GM19238 (cell line): Measurements from ENCODE around the gene SSTR3.
A peak's percentile ranks its signal among the peaks of the same experiment; 100 is the strongest.

Source experiments
- DNase-seq: peaks from one replicate; pipeline ENCODE4 v3.0.0; 2011; ENCODE audit warnings: low spot score; ENCODE audit not compliant: insufficient read length

Gene SSTR3

GRCh38 chr22:37242395-37242918 lies 30.2 kb upstream of the SSTR3 start:
- DNase-seq = peak; percentile 89

GRCh38 chr22:37241351-37242142 lies 29.3 kb upstream of the SSTR3 start:
- no peak for DNase-seq

- no peak for DNase-seq
Measured at GRCh38 chr22:37240941-37241320, 28.7 kb upstream of the SSTR3 start.

- DNase-seq = no peak
Measured at GRCh38 chr22:37240240-37240940, 28.1 kb upstream of the SSTR3 start.

GRCh38 chr22:37239336-37240239 lies 27.3 kb upstream of the SSTR3 start:
- no peak for DNase-seq

GRCh38 chr22:37237371-37238268 lies 25.3 kb upstream of the SSTR3 start:
- no peak for DNase-seq

GRCh38 chr22:37235897-37236607 lies 23.8 kb upstream of the SSTR3 start:
- no peak for DNase-seq

GRCh38 chr22:37234736-37235711 lies 22.7 kb upstream of the SSTR3 start:
- no peak for DNase-seq

- DNase-seq = peak; percentile 0
Measured at GRCh38 chr22:37233751-37234631, 21.7 kb upstream of the SSTR3 start.

- peak; percentile 0 for DNase-seq
Measured at GRCh38 chr22:37233371-37233750, 21.1 kb upstream of the SSTR3 start.

GRCh38 chr22:37232140-37232998 lies 20.1 kb upstream of the SSTR3 start:
- no peak for DNase-seq

GRCh38 chr22:37231406-37232139 lies 19.3 kb upstream of the SSTR3 start:
- no peak for DNase-seq

- DNase-seq = no peak
Measured at GRCh38 chr22:37230673-37231405, 18.6 kb upstream of the SSTR3 start.

- DNase-seq = peak; percentile 89
Measured at GRCh38 chr22:37229805-37230672, 17.8 kb upstream of the SSTR3 start.
